Hepatocyte (in vitro differentiated cells): ENCODE data around the gene LYRM4.

Source experiments
- EZH2 ChIP-seq: fragments of 200-600 bp; sonication (generic); IDR thresholded peaks from 2 replicates; pipeline ENCODE4 v1.6.1; 2016; ENCODE audit warnings: antibody characterized with exemption, mild to moderate bottlenecking, borderline replicate concordance
- EZH2phosphoT487 ChIP-seq: fragments of 200-600 bp; sonication (generic); IDR thresholded peaks from one replicate; pipeline ENCODE4 v1.6.1; 2018; ENCODE audit warnings: antibody characterized with exemption, mild to moderate bottlenecking, low read depth, moderate library complexity; ENCODE audit not compliant: unreplicated experiment, severe bottlenecking
- TF ChIP-seq, protein P1 (sequence below): fragments of 200-600 bp; sonication (generic); IDR thresholded peaks from 2 replicates; pipeline ENCODE4 v1.5.1; 2016; ENCODE audit warnings: antibody characterized with exemption, mild to moderate bottlenecking; ENCODE audit not compliant: poor library complexity

GRCh38 chr6:5099537-5099936 lies 161.2 kb downstream of the LYRM4 start:
- TF ChIP-seq, protein P1, sequence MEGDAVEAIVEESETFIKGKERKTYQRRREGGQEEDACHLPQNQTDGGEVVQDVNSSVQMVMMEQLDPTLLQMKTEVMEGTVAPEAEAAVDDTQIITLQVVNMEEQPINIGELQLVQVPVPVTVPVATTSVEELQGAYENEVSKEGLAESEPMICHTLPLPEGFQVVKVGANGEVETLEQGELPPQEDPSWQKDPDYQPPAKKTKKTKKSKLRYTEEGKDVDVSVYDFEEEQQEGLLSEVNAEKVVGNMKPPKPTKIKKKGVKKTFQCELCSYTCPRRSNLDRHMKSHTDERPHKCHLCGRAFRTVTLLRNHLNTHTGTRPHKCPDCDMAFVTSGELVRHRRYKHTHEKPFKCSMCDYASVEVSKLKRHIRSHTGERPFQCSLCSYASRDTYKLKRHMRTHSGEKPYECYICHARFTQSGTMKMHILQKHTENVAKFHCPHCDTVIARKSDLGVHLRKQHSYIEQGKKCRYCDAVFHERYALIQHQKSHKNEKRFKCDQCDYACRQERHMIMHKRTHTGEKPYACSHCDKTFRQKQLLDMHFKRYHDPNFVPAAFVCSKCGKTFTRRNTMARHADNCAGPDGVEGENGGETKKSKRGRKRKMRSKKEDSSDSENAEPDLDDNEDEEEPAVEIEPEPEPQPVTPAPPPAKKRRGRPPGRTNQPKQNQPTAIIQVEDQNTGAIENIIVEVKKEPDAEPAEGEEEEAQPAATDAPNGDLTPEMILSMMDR = no peak
- no peak for TF ChIP-seq EZH2
- no peak for TF ChIP-seq EZH2phosphoT487
